ENCODE data around the gene ADGRB2.
A peak's percentile ranks its signal among the peaks of the same experiment; 100 is the strongest.
"Not testable (repeated sequence)": the region's sequence is repeated elsewhere in the genome, so short reads cannot be mapped to it uniquely, and the experiment has no call there.

ADGRB2 gene

DNA sequence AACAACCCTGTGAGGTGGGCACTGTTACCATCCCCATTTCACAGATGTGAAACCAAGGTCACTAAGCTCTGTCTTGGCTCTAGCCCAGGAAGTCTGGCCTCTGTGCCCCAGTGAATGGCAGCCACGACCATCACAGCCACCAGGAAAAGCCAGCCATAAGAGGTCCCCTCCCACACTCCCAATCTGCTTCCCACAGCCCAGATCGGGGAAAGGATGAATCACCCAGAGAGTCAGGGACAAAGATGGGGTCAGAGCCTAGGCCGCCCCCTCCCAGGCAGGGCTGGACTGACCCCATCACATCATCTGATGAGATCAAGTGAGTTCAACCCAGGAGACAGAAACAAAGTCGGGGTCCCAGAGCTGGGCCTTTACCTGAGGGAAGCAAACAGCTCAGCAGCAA, 37.4 kb downstream of the ADGRB2 start:
- DNase-seq (ENCODE audit: low spot score): no peak

DNA sequence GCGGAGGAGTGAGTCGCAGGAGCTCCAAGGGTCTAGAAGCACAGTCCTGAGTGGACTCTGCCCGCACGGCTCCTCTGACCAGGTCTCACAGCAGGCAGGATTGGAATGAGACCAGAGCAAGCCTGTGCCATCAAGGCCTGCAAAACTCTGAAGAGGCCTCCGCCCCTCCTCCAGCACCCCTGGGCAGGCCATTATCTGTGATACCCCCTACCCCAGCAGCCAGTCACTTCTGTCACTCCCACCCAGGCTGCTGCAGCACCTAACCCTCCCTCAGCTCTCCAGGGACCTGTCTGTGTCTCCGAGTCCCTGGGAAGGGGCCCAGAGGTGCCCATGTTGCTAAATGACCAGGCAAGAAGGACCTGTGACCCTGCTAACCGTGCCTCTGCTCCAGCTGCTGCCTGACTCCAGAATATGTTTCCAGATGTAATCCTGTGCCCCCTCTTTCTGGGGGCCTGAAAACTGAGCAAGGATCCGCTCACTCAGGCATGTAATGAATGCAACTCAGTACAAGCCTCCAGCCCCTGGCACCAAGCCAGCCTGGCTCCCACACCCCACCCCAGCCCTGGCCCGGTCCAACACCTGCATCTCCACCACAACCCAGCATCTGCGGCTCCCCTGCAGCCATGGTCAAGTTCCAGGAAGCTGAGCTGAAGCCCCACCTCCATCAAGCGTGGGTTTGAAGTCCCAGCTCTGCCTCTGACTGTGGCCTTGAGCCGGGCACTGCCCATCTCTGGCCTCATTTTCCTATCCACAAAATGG, 38.2 kb downstream of the ADGRB2 start:
- no peak for DNase-seq (ENCODE audit: low spot score)

- DNase-seq (ENCODE audit: low spot score): no peak
Observed at GRCh38 chr1:31725134-31725533, 39.0 kb downstream of the ADGRB2 start.

GRCh38 chr1:31723828-31724359, 40.2 kb downstream of the ADGRB2 start:
- peak; percentile 78 for DNase-seq (ENCODE audit: low spot score)

- DNase-seq (ENCODE audit: low spot score): no peak
Observed at GRCh38 chr1:31718327-31718897, 45.7 kb downstream of the ADGRB2 start.

- DNase-seq (ENCODE audit: low spot score): no peak
Observed at GRCh38 chr1:31717341-31717740, 46.8 kb downstream of the ADGRB2 start.

DNA sequence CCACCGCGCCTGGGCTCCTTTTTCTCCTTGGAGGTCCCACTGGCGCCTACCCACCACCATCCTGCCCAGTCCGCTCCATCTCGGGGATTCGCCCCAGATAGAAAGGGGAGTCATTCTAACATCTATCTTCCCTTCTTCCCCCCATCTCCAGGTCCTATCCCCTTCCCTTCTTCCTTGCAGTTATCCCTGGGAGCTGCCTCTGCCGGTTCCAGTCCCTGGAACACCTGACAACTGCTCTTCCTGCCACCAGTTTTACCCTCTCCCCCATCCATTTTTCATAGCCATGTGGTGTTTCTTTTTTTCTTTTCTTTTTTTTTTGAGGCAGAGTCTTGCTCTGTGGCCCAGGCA, 48.3 kb downstream of the ADGRB2 start:
- no peak for DNase-seq (ENCODE audit: low spot score)

DNA sequence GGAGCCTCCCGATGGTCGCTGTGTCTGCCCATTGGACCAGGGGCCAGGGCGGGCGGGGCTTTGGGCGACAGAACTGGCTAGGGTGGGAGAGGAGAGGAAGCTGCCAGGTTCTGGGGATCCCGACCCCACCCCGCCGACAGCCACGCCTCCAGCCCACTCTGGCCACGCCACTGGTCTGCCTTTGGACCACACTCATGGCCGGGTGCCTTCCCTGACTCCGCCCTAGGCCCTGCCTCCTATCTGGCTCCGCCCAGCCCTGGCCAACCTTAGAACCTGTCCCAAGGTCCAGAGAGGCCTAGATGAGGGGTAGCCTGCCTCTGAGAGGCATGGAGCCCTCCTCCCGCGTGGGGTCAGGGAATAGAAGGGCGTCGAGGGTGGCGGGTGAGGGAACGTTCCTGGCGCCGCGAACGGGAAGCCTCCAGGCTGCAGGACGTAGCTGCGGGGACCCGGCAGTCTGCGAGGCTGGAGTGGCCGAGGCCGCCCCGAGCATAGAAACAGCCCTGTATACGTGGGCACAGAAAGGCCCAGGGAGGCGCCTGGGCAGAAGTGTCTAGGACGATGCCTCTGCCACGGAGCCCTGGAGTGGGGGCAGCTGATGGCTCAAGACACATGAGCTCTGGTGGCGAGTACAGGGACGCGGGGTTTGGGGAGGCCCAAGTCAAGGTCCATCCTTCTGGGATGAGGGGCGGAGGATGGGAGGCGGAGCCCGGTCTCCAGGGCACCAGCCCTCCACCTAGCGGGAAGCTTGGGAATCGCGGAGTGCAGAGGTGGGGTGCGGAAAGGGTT, 48.9 kb downstream of the ADGRB2 start:
- peak; percentile 95 for DNase-seq (ENCODE audit: low spot score)

DNA sequence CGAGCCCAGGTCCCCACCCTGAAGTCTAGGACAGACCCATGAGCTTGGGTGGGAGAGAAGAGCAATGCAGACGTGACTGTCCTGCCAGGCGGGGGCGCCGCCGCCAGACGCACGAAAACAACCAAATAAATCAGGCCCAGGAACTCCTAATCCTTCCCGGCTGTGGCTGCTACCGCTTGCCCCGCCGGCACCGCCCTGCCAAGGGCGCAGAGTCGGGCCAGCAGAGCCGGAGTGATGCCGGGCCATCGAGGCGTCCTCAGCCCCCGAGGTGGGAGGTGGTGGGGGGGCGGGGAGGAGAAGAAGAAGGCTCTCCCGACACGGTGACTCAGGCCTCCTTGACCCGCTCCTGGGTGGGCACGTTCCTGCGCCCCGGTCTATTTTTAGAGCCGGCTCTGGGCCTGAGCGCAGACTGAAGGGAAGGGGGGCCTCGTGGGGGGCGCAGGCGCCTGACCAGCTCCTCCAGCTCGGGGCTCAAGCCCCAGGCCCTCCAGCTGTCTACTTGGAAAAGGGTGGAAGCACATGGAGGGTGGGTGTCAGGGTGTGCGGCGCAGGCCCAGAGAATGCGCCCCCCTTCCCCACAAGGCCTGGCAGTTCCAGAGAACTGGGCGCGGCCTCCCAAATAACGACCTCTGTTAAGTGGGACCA, 49.6 kb downstream of the ADGRB2 start:
- peak; percentile 83 for DNase-seq (ENCODE audit: low spot score)

- DNase-seq (ENCODE audit: low spot score): peak; percentile 83
Observed at GRCh38 chr1:31712630-31713029, 51.5 kb downstream of the ADGRB2 start.

- DNase-seq (ENCODE audit: low spot score): peak; percentile 40
Observed at GRCh38 chr1:31712068-31712467, 52.1 kb downstream of the ADGRB2 start.

- DNase-seq (ENCODE audit: low spot score): no peak
Observed at GRCh38 chr1:31708324-31708723, 55.8 kb downstream of the ADGRB2 start.

GRCh38 chr1:31707711-31708110, 56.4 kb downstream of the ADGRB2 start:
- peak; percentile 73 for DNase-seq (ENCODE audit: low spot score)

- not testable (repeated sequence) for DNase-seq (ENCODE audit: low spot score)
Observed at GRCh38 chr1:31707059-31707600, 57.0 kb downstream of the ADGRB2 start.

- peak; percentile 32 for DNase-seq (ENCODE audit: low spot score)
Observed at GRCh38 chr1:31706384-31707058, 57.6 kb downstream of the ADGRB2 start.

DNA sequence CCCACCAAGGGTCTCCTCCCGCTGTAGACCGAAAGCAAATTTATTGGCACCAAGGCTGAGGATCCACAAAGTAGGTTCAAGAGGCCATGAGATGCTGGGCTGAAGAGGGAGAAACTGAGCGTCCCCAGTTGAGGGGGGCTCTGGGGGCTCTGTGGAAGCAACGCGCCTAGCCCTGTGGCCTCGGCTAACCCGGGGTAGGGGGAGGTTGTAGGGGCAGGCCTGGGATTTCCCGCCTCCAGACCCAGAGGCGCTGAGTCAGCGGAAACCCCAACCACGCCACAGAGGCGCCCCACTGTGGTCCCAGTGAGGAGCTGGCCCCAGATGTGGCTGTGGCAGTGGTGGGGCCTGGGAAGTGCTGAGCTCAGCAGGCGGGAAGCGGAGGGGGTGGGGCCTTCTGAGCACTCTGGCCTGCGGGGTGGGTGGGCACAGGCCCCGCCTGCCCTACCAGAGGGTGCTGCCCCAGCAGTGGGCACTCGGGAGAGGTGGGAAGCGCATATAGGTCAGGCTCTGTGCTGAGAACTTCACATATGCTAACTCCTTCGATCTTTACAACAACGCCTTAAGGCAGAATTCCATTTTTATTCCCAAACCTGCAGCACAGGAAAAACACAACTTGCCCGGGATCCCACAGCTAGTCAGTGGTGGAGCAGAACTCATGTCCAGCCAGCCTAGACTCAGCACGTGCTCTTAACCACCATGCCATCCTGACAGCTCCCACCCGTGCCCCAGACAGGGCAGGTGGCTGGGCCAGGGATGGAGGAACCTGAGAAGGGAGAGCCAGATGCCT, 58.9 kb downstream of the ADGRB2 start:
- DNase-seq (ENCODE audit: low spot score): peak; percentile 77

DNA sequence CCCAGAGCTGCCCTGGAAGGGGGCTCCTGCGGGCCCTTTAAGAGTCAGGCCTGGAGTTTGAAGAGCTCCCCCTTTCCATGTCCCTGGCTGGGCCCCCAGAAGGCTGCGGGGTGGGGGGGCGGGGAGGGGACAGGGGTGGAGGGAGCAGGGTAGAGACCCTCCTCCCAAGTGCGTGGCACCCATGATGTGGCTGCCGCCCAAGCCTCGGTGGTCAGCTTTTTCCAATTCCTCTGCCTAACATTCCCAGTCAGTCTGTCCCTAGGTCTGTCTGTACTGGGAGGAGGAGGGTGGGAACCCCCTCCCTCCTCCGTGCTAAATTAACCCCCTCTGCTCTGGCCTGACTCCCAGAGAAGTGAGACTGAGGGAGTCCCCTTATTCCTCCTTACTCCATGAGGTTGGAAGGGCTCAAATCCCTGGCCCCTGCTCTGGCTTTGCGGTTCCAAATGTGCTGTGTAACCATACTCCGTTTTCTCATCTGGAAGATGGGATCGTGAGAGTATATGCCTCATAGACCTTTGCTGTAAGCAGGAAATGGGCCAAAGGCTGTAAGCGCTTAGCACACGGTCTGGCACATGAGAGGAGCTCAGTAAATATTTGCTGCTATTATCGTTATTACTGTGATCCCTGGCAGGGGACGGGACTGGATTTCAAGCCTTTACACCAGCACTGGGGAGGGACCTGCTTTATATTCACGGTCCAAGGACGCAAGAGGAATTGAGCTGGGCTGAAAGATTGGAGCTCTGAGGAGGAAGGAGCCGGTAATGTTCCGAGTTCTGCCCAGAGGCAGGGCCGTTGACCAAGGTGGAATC, 59.7 kb downstream of the ADGRB2 start:
- peak; percentile 67 for DNase-seq (ENCODE audit: low spot score)

- peak; percentile 94 for DNase-seq (ENCODE audit: low spot score)
Observed at GRCh38 chr1:31703431-31704270, 60.5 kb downstream of the ADGRB2 start, which contains the start of gene COL16A1. Gene COL16A1, minus strand, starts transcription at chr1:31704017. Its CDS starts 1,824 bp downstream, at chr1:31702193.
